HG03520 (cell line): ENCODE results near the gene RRP12.

Experiments
- ATAC-seq: cut with Tn5 transposase; IDR thresholded peaks from one replicate; pipeline ENCODE4 v1.9.1; 2021; ENCODE audit warnings: mild to moderate bottlenecking, moderate library complexity; ENCODE audit not compliant: unreplicated experiment

Gene RRP12

DNA sequence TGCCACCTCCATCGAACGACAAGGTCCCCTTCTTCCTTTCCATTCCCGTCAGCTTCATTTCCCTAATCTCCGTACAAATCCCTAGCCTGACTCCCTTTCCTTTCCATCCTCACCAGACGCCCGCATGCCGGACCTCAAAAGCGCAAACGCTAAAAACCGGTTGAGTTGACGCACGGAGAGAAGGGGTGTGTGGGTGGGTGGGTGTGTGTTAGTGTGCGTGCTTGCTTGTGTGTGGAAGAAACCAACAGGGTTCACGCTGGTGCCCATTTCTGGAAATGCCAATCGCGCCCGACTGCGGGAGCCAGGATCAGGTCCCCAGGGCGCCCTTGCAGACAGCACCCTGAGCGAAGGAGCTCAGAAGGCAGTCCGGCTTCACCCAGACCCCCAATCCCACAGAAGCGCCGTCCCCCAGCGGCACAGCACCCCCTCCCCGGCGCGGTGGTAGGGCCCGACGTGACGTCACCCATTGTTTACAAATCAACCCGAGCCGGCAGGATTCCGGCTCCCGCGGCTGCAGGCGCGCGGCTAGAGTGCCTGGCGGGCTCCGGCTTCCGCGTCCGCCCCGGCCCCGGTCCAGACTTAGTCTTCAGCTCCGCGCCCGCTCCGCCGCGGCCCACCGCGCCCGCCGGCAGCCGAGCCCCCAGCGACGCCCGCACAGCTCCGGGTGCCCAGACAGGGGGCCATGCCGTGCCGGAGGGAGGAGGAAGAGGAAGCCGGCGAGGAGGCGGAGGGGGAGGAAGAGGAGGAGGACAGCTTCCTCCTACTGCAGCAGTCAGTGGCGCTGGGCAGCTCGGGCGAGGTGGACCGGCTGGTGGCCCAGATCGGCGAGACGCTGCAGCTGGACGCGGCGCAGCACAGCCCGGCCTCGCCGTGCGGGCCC lies 82.1 kb downstream of the RRP12 start, which contains the start of gene FRAT1:
Gene FRAT1 (plus strand): TSS at position 500 of the 880 bp plus-strand sequence. CDS start 183 bp downstream, at position 683.
- ATAC-seq: peak; percentile 66

DNA sequence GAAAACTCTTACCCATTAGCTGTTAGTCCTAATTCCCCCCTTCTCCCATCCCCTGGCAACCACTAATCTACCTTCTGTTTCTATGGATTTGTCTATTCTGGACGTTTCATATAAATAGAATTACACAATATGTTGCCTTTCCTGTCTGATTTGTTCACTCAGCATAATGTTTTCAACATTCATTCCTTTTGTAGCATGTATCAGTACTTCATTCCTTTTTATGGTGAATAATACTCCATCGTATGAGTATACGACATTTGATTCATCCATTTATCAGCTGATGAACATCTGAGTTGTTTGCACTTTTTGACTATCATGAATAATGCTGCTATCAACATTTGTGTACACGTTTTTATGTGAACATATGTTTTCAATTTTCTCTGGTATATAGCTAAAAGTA lies 86.5 kb downstream of the RRP12 start:
- no peak for ATAC-seq

DNA sequence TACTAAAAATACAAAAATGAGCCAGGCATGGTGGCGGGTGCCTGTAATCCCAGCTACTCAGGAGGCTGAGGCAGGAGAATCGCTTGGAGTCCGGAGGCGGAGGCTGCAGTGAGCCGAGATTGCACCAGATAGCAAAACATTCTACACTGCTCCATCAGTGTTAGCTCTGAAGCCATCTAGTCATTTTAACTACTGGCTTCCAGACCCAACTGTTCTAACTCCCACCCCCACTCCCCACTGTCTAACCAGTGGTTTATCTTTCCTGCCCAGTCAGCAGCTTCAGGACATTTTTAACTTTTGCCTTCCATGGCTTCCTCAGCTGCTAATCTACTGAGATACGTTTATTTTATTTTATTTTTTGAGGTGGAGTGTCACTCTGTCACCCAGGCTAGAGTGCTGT lies 88.2 kb downstream of the RRP12 start:
- ATAC-seq: no peak

DNA sequence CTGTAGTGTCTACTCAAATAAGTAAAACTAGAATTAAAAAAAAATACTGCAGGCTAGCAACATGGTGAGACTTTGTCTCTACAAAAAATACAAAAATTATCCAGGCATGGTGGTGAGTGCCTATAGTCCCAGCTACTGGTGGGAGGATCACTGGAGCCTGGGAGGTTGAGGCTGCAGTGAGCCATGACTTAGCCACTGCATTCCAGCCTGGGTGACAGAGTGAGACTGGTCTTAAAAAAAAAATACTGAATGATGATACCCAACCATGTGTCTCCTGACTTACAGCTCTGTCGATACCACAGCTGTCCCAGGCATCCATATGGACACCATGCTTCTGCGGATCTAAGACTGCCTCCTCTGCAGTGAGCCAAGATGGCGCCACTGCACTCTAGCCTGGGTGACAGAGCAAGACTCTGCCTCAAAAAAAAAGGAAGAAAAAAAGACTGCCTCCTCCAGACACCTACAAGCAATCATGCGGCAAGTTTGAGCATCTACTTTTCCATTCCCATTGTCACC lies 90.0 kb downstream of the RRP12 start:
- no peak for ATAC-seq

DNA sequence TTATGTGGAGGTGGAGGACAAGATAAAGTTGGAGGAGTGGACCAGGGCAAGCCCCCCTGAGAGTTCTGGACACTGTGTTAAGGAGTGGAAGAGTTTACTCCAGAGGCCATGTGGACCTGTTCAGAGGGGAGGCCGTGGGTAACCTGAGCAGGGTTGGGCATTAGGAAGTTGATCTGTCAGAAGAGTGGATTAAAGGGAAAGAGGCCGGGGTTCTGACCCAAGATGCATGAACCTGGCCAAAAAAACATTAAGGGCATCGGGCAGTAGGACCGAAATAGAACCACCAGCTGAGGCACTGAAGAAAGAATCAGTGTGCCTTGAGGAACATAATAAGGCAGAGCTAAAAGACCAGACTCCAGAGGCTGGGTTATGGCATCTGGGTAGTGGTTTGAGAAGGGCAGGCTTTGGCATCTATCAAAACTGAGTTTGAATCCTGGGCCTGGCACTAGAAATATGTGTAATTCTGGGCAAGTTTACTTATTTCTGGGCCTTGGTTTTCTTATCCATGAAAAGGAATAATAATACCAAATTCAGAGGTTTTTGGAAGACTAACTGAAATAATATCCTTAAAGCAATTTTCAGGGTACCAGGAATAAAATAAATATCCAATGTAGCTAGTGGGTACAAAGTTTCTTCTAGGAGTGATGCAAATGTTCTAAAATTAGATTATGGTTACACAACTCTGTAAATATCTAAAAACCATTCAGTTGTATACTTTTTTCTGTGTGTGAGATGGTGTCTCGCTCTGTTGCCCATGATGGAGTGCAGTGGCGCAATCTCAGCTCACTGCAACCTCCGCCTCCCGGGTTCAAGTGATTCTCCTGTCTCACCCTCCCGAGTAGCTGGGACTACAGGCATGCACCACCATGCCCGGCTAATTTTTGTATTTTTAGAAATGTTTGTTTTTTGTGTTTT lies 93.0 kb downstream of the RRP12 start:
- ATAC-seq: no peak

DNA sequence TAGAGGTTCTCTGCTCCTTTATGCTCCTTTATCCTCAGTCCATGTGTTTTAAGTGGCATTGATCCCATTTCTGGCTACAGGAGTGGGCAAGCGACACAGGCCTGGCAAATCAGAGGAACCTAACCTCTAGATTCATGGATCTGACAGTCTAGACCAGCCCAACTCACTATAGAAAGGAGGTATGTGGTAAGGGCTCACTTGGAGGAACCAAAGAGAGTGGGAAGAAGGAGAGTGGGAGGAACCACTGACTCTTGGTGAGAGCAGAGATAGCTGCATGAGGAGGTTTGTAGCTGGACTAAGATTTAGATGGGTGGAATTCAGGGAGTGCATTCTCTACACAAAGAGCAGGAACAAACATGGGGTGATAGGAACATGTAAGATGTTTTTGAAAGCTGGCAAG lies 93.7 kb downstream of the RRP12 start:
- no peak for ATAC-seq
